K562 (cell line): Measurements from ENCODE around the gene FILIP1L.

Experiments
- CHD7 ChIP-seq: fragments of 200-600 bp; sonication (generic); IDR thresholded peaks from one replicate; pipeline ENCODE4 v1.6.1; 2012; ENCODE audit warnings: mild to moderate bottlenecking, low read depth, low read length, inconsistent platforms
- MAZ ChIP-seq, 2 experiments: fragments of 450-650 bp in 1 of 2; sonication (generic) in 1 of 2; formaldehyde crosslinking; IDR thresholded peaks in 1 of 2; conservative IDR thresholded peaks in 1 of 2; 2 replicates each; pipeline versions ENCODE4 v1.4.0 to v1.5.0; 2020; ENCODE audit warnings: mild to moderate bottlenecking in 1 of 2, missing genetic modification reagents in 1 of 2
- POLR2A ChIP-seq: fragments of 450-650 bp; conservative IDR thresholded peaks from 2 replicates; pipeline ENCODE4 v1.6.1; 2016
- POLR2AphosphoS5 ChIP-seq: IDR thresholded peaks from 2 replicates; pipeline ENCODE4 v1.6.1; 2011; ENCODE audit warnings: mild to moderate bottlenecking, low read depth, low read length, moderate library complexity; ENCODE audit not compliant: control insufficient read depth, insufficient read depth
- POLR3G ChIP-seq: IDR thresholded peaks from 2 replicates; pipeline ENCODE4 v1.6.1; 2011; ENCODE audit not compliant: insufficient read length, insufficient replicate concordance; ENCODE audit errors: extremely low read depth
- UBTF ChIP-seq, 2 experiments: IDR thresholded peaks; 2 replicates each; pipeline ENCODE4 v1.6.1; 2012; ENCODE audit warnings: improper control_type of control experiment in 2 of 2, low read depth in 2 of 2, low read length in 2 of 2, borderline replicate concordance in 1 of 2
- ZNF384 ChIP-seq: IDR thresholded peaks from 2 replicates; pipeline ENCODE4 v1.6.1; 2012; ENCODE audit warnings: low read depth, low read length, improper control_type of control experiment

DNA sequence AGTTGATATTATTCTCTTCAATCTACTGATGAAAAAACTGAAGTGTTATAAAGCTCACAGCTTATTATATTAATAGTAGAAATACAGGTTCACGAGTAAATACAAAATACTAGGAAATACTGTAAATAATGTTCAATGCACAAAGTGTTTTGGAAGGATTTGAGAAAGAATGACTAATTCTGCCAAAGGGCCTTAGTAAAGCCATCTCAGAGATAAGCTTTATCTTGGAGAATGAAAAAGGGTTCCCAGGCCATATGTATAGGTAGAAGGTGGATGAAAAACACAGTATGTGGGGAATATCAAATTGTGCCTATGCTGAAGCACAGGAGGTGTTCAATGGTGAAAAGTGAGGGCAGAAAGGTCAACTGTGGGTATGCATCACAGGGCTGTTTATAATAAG lies 173.1 kb downstream of the FILIP1L start:
- TF ChIP-seq MAZ (CRISPR knock-in tag; conservative IDR thresholded peaks at IDR 0.05 in 1 of 2, IDR thresholded peaks at IDR 0.05 in 1 of 2) (no peak), CHD7 (no peak), POLR3G (no peak), UBTF (IDR thresholded peaks at IDR 0.05; ENCODE audit: borderline replicate concordance in 1 of 2, low read depth in 2 of 2, low read length in 2 of 2) (no peak), POLR2A (no peak), POLR2AphosphoS5 (no peak), ZNF384 (no peak)
